Measurements from ENCODE around the gene CDH9. TPM values are rescaled to one million over a fixed set of nuclear protein-coding genes. Genes with fewer than 3 reads are reported as not detected.

The CDH9 gene
- total RNA-seq, 1 donor from 2014 or later: 0.68 TPM

DNA sequence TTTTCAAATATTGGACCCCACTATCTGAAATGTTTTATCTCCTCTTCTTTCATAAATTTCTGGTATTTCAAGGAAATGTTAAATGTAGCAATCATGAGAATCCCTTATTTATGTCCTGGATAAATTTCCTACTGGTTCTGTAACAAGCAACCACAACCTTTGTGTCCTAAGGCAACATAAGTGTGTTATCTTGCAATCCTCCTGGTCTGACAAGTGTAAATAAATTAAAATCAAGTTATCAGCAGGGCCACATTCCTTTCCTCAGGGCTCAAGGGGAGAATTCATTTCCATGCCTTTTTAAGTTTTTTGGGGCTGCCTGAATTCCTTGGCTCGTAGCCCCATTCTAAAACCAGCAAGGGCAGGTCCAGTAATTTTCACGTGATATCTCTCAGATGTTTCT is 83.2 kb downstream of the CDH9 start:
- Mint-ChIP-seq H3K27me3 (no peaks in the 10 kb centered on the region), H3K27ac (no peak overlapping the region), H3K4me3 (no peak overlapping the region), H3K9me3 (peaks cover 5% of the 10 kb centered on the region), H3K4me1 (ENCODE audit: unreplicated experiment) (no peaks in the 10 kb centered on the region), H3K36me3 (no peaks in the 10 kb centered on the region)
- TF ChIP-seq, protein P1, sequence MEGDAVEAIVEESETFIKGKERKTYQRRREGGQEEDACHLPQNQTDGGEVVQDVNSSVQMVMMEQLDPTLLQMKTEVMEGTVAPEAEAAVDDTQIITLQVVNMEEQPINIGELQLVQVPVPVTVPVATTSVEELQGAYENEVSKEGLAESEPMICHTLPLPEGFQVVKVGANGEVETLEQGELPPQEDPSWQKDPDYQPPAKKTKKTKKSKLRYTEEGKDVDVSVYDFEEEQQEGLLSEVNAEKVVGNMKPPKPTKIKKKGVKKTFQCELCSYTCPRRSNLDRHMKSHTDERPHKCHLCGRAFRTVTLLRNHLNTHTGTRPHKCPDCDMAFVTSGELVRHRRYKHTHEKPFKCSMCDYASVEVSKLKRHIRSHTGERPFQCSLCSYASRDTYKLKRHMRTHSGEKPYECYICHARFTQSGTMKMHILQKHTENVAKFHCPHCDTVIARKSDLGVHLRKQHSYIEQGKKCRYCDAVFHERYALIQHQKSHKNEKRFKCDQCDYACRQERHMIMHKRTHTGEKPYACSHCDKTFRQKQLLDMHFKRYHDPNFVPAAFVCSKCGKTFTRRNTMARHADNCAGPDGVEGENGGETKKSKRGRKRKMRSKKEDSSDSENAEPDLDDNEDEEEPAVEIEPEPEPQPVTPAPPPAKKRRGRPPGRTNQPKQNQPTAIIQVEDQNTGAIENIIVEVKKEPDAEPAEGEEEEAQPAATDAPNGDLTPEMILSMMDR (conservative IDR thresholded peaks at IDR 0.05): no peak
- DNase-seq (ENCODE audit: extremely low spot score, unreplicated experiment): no peak

DNA sequence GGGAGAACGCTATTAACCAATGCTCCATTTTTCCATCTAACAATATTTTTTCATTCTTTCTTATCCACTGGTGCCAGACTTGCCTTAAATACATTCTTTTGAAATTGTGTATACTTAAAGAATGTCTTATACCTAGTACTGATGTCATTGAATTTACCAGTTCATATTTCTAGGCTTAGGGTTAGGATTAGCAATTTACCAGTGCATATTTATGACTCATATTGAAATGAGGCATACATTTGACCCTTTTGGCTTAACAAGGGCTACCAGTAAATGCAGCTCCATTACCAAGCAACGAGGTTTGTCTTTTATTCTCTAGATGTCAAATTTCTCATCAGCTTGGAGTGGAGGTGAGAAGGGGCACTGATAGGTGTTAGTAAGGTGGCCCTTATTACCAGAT is 89.5 kb downstream of the CDH9 start:
- H3K9me3 Mint-ChIP-seq: no peaks in the 10 kb centered on the region
- H3K4me3 Mint-ChIP-seq: no peak overlapping the region
- H3K27me3 Mint-ChIP-seq: no peaks in the 10 kb centered on the region
- DNase-seq (ENCODE audit: extremely low spot score, unreplicated experiment): no peak
- H3K4me1 Mint-ChIP-seq (ENCODE audit: unreplicated experiment): no peaks in the 10 kb centered on the region
- H3K36me3 Mint-ChIP-seq: no peaks in the 10 kb centered on the region
- TF ChIP-seq, protein P1 (conservative IDR thresholded peaks at IDR 0.05): no peak
- H3K27ac Mint-ChIP-seq: no peak overlapping the region

DNA sequence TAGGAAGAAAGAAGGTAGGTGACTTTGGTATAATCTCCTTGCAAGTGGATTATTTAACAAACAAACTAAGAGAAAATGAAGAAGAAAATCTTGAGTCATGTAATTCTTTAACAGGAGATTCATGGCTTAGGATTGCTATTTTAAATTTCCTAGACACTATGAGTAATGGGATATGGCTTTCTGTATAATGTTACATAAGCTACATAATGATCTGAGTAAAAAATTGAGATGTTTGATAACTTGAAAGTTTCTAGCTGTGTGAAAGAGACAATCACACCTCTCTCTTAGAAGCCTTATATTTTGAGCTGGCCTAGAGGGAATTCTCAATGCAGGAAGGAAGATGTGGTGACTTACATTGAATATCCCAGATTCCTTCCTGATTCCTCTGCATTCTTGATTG is 92.5 kb downstream of the CDH9 start:
- Mint-ChIP-seq H3K4me1 (ENCODE audit: unreplicated experiment) (peaks cover 2% of the 10 kb centered on the region), H3K9me3 (no peaks in the 10 kb centered on the region), H3K27me3 (no peaks in the 10 kb centered on the region), H3K36me3 (no peaks in the 10 kb centered on the region), H3K4me3 (no peak overlapping the region), H3K27ac (no peak overlapping the region)
- TF ChIP-seq, protein P1 (conservative IDR thresholded peaks at IDR 0.05): no peak
- DNase-seq (ENCODE audit: extremely low spot score, unreplicated experiment): no peak

DNA sequence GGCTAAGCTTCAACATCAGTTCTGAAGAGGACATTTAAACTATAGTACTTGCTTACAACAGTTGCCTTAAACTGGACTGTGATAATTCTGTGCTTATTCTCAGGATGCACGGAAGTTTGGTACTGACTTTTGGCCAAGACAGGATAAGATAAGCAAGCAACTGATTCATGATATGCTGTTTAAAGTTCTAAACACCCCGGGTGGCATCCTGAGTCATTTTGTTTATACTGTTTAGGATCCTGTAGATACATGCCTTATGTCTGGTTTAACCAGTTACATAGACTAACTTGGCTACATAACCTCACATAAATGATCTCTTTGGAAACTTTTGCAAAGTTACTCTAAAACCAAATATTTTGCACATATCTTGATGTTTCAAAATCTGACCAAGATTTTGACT is 95.9 kb downstream of the CDH9 start:
- Mint-ChIP-seq H3K27me3 (no peaks in the 10 kb centered on the region), H3K36me3 (no peaks in the 10 kb centered on the region), H3K4me3 (no peak overlapping the region), H3K9me3 (no peaks in the 10 kb centered on the region), H3K4me1 (ENCODE audit: unreplicated experiment) (peaks cover 3% of the 10 kb centered on the region), H3K27ac (no peak overlapping the region)
- TF ChIP-seq, protein P1 (conservative IDR thresholded peaks at IDR 0.05): no peak
- DNase-seq (ENCODE audit: extremely low spot score, unreplicated experiment): no peak

DNA sequence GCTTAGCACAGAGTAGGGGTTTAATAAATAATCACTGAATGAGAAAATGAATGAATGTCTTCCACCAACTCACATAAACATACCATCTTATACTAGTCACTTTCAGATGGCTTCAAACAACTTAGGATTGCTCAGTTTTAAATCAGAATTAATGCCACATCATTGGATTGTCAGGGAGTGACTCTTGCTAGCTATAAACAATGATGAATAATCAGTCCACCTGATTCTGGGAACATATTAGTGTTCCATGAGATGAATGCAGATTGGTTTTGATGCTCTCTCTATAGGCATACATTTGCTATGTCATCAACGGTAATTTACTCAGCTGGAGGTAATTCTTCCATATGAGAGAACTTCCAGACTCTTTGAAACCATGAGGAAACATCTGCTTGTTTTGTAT is 97.4 kb downstream of the CDH9 start:
- Mint-ChIP-seq H3K9me3 (no peaks in the 10 kb centered on the region), H3K4me1 (ENCODE audit: unreplicated experiment) (peaks cover 3% of the 10 kb centered on the region), H3K36me3 (no peaks in the 10 kb centered on the region), H3K27ac (no peak overlapping the region), H3K4me3 (no peak overlapping the region), H3K27me3 (no peaks in the 10 kb centered on the region)
- no peak for DNase-seq (ENCODE audit: extremely low spot score, unreplicated experiment)
- TF ChIP-seq, protein P1 (conservative IDR thresholded peaks at IDR 0.05): no peak

DNA sequence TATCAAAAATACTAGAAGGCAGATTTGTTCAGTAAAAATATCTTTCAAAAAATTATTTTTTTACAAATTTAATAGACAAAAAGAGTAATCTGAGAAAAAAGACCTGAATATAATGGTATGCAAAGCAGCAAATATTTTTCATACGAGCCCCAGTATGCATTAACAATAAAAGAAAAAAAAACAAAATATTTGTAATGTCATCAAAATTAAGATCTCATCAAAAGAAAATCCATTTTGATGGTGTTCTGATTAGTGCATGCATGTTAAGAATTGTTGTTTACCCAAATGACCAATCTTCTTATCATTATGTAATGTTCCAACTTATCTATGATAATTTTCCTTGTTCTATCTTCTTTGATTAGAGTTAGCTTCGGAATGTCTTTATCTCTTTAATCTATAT is 106.1 kb downstream of the CDH9 start:
- no peaks in the 10 kb centered on the region for H3K9me3 Mint-ChIP-seq
- no peak overlapping the region for H3K4me3 Mint-ChIP-seq
- H3K4me1 Mint-ChIP-seq (ENCODE audit: unreplicated experiment): no peaks in the 10 kb centered on the region
- TF ChIP-seq, protein P1 (conservative IDR thresholded peaks at IDR 0.05): no peak
- no peak overlapping the region for H3K27ac Mint-ChIP-seq
- DNase-seq (ENCODE audit: extremely low spot score, unreplicated experiment): no peak
- H3K27me3 Mint-ChIP-seq: no peaks in the 10 kb centered on the region
- no peaks in the 10 kb centered on the region for H3K36me3 Mint-ChIP-seq
